Effector memory CD4-positive, alpha-beta T cell (primary cell): ENCODE data around the gene PRR29.
A peak's percentile ranks its signal among the peaks of the same experiment; 100 is the strongest.

ENCODE experiments used
- DNase-seq, 3 donors: peaks; one replicate each; pipeline ENCODE4 v3.0.0-alpha.2; 2020
- H3K27ac ChIP-seq: 2 replicates; pipeline ENCODE4 v1.7.0; 2013; ENCODE audit warnings: mild to moderate bottlenecking, low read length, moderate library complexity; ENCODE audit not compliant: insufficient read depth, poor library complexity, severe bottlenecking
- H3K27me3 ChIP-seq: replicated peaks from 2 replicates; pipeline ENCODE4 v1.7.0; 2013; ENCODE audit warnings: mild to moderate bottlenecking, low read length; ENCODE audit not compliant: insufficient read depth, control insufficient read depth, poor library complexity, severe bottlenecking
- H3K36me3 ChIP-seq: 2 replicates; pipeline ENCODE4 v1.7.0; 2013; ENCODE audit warnings: mild to moderate bottlenecking, low read length, moderate library complexity; ENCODE audit not compliant: control insufficient read depth, insufficient read depth
- H3K4me1 ChIP-seq: 2 replicates; pipeline ENCODE4 v1.7.0; 2013; ENCODE audit warnings: low read length, mild to moderate bottlenecking; ENCODE audit not compliant: control insufficient read depth, insufficient read depth, poor library complexity, severe bottlenecking
- H3K4me3 ChIP-seq: 2 replicates; pipeline ENCODE4 v1.7.0; 2013; ENCODE audit warnings: low read length, low read depth, mild to moderate bottlenecking; ENCODE audit not compliant: insufficient read depth, poor library complexity, severe bottlenecking
- H3K9me3 ChIP-seq: 2 replicates; pipeline ENCODE4 v1.7.0; 2013; ENCODE audit warnings: mild to moderate bottlenecking, low read length, moderate library complexity; ENCODE audit not compliant: control insufficient read depth

The PRR29 gene

DNA sequence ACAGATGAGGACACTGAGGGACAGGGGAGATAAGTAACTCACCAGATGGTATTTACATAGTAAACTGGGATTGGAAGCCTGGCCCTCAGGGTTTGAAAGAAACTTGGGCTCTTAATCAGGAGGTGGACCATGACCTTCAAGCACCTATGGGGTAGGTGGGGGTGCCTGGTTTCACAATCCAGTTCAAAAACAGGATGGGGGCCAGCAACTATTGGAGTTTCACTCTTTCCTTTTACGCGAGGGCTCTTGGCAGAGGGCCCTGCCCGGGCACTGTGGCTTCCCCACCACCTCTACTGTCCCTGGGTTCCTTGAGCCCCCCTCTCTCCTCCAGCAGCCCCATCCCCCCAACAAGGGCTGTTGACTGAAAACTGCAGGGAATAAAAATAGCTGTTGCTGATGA lies 11.3 kb upstream of the PRR29 start:
- no peak for DNase-seq
- Histone ChIP-seq H3K27me3 (no peaks in the 10 kb centered on the region), H3K27ac (no peak overlapping the region), H3K4me3 (no peak overlapping the region), H3K36me3 (no peaks in the 10 kb centered on the region), H3K9me3 (no peaks in the 10 kb centered on the region), H3K4me1 (peaks cover 25% of the 10 kb centered on the region)

DNA sequence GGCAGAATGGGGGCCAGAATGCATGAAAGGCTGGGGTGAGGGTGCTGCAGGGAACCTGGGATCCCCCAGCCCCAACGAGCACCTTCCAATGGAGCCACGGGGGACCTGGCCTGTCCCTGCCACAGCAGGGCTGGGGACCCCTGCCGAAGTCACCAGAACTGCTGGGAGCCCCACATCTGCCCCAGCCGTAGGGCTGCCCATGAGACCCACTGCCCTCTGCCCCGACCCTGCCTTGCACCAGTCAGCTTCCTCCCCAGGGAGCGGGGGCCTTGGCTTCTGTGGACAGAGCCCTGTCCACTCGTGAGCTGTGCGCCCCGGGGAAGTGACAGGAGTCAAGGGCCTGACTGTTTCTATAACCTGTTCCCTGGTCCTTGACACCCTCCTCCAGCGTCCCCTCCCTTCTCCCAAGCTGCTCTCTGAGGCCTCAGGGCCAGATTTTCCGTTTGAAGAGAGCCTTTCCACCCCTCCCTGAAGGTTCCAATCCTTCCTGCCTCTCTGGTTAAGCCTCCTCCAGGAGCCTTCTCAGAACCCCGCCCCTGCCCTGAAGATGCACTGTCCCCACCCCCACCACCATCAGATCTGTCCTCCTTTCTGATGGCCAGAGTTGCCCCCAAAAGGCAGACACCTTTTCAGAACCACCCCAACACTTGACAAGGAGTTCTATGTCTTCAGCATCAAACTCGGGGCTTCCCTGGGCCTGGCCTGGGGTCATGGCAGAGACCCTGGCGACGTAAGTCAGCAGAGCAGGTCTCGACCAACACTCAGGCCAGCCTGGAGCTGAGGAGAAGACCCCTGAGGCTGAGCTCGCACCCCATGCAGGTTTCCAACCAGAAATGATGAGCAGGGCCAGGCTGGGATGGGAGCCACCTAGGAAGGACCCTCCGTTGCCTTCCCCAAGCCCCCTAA lies 10.7 kb upstream of the PRR29 start:
- DNase-seq = no peak
- H3K9me3 ChIP-seq = no peaks in the 10 kb centered on the region
- no peak overlapping the region for H3K4me3 ChIP-seq
- no peaks in the 10 kb centered on the region for H3K27me3 ChIP-seq
- no peaks in the 10 kb centered on the region for H3K36me3 ChIP-seq
- H3K27ac ChIP-seq = no peak overlapping the region
- H3K4me1 ChIP-seq = peaks cover 31% of the 10 kb centered on the region

DNA sequence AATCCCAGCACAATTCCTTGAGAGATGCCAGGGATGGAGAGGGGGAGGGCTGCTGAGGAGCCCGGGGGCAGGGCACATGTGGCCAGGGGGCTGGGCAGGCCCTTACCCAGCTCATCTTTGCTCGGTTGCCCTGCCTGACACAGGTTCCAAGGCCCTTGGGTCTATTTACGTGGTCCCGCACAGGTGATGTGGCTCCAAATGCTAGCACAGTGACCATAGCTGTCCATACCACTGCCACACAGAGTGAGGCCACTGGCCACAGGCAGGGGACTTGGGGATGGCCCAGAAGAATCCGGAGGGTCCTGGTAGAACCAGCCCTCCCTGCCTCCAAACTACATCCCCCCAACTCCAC lies 10.0 kb upstream of the PRR29 start:
- Histone ChIP-seq H3K27me3 (no peaks in the 10 kb centered on the region), H3K27ac (no peak overlapping the region), H3K9me3 (no peaks in the 10 kb centered on the region), H3K4me3 (no peak overlapping the region), H3K36me3 (no peaks in the 10 kb centered on the region), H3K4me1 (peaks cover 34% of the 10 kb centered on the region)
- DNase-seq = no peak

GRCh38 chr17:63988741-63989621 lies 9.2 kb upstream of the PRR29 start:
- Histone ChIP-seq H3K27me3 (no peaks in the 10 kb centered on the region), H3K9me3 (no peaks in the 10 kb centered on the region), H3K27ac (no peak overlapping the region), H3K4me1 (peaks cover 41% of the 10 kb centered on the region), H3K4me3 (no peak overlapping the region), H3K36me3 (no peaks in the 10 kb centered on the region)
- no peak for DNase-seq

DNA sequence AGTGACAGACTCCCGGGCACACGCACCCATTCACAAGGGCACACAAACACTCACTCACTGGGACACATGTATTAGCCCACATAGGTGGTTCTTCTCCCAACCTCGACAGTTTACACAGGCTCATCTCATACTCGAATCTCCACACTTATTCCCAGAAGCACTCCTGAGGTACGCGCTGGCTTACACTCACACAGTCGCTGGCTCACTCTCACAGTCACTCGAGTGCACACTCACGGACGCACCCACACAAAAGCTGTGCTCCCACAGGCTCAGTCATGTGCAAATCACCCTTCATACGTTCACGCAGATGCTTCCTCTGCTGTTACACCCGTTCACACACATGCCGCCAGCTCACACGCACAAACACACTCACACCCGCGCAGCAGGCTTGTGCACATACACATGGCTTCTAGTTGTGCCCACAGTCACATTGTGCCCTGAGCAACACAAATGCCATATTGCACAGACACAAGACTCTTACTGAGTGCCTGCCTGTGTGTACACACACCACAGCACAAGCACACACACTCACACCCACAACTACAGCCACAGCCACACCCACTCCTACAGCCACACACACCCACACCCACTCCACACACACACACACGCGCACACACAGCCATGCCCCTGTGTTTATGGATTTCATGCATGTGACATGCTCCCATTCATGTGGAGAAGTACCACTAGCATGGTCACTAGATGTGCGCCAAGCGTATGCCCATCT lies 8.4 kb upstream of the PRR29 start:
- H3K4me1 ChIP-seq = peaks cover 42% of the 10 kb centered on the region
- H3K27ac ChIP-seq = no peak overlapping the region
- no peak overlapping the region for H3K4me3 ChIP-seq
- H3K9me3 ChIP-seq = no peaks in the 10 kb centered on the region
- no peaks in the 10 kb centered on the region for H3K36me3 ChIP-seq
- no peaks in the 10 kb centered on the region for H3K27me3 ChIP-seq
- DNase-seq = no peak

GRCh38 chr17:63991611-63992010 lies 6.5 kb upstream of the PRR29 start:
- DNase-seq = no peak
- H3K36me3 ChIP-seq = no peaks in the 10 kb centered on the region
- H3K27me3 ChIP-seq = no peaks in the 10 kb centered on the region
- H3K4me1 ChIP-seq = peaks cover 31% of the 10 kb centered on the region
- H3K27ac ChIP-seq = no peak overlapping the region
- no peak overlapping the region for H3K4me3 ChIP-seq
- H3K9me3 ChIP-seq = no peaks in the 10 kb centered on the region

DNA sequence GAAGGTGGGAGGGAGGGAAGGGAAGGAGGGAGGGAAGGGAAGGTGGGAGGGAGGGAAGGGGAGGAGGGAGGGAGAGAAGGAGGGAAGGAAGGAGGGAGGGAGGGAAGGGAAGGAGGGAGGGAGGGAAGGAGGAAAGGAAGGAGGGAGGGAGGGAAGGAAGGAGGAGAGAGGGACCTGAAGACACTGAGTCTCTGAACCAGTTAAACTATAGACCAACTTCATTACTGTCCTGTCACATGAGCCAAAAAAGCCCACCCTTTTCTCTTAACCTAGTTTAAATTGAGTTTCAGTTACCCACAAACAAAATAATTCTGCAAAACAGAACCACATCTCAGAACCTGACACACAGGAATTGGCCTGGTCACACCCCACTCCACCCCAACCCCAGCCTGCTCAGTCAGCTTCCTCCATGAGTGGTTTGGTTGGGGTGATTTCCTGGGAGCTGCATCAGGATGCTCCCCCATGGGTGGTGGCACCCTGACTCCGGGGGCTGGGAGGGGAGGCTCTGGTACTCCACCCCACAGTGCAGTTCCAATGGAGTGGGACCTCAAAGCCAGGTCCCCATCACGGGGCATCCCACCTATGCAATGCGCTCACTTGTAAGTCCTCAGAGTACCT lies 4.7 kb upstream of the PRR29 start:
- Histone ChIP-seq H3K4me1 (peaks cover 37% of the 10 kb centered on the region), H3K27me3 (no peaks in the 10 kb centered on the region), H3K4me3 (no peak overlapping the region), H3K36me3 (no peaks in the 10 kb centered on the region), H3K27ac (peak overlapping the region; percentile 31), H3K9me3 (no peaks in the 10 kb centered on the region)
- DNase-seq = peak in 1 of 3 donors; percentile 38

- Histone ChIP-seq H3K27me3 (no peaks in the 10 kb centered on the region), H3K4me3 (no peak overlapping the region), H3K27ac (no peak overlapping the region), H3K4me1 (peaks cover 42% of the 10 kb centered on the region), H3K9me3 (no peaks in the 10 kb centered on the region), H3K36me3 (no peaks in the 10 kb centered on the region)
- DNase-seq = no peak
These were observed 2.5 kb upstream of the PRR29 start for GRCh38 chr17:63995626-63996025.

DNA sequence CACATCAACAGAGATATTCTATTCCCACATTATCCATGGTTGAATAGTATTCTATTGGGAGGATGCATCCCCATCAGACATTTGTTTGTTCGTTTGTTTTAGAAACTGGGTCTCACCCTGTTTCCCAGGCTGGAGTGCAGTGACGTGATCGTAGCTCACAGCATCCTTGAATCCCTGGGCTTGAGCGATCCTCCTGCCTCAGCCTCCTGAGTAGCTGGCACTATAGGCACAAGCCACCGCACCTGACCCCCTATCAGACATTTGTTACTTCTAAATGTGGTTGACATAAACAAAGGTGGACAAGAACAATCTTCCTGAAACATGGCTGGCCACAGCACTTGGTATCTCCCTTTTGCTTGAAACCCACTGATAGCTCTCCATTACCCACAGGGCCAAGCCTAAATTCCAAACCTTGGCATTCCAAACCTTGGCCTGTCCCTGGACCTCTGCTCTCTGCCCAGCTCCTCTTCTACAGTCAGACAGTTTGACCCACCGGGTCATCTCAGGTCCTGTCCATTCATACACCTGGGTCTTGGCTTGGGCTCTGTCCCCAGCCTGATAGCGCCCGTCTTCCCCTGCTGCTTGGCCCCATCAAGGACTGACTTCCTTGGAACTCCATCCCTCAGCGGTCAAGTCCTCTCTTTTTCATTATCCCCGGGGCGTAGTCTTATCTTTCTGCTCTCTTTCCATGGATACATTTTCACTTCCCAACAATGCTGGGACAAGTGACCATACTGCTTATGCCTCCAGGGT lies 1.5 kb upstream of the PRR29 start:
- H3K4me3 ChIP-seq = no peak overlapping the region
- H3K36me3 ChIP-seq = peaks cover 2% of the 10 kb centered on the region
- no peak for DNase-seq
- no peak overlapping the region for H3K27ac ChIP-seq
- H3K27me3 ChIP-seq = no peaks in the 10 kb centered on the region
- no peaks in the 10 kb centered on the region for H3K9me3 ChIP-seq
- H3K4me1 ChIP-seq = peaks cover 39% of the 10 kb centered on the region
